Adrenal gland (tissue), 12 donors: ENCODE data around the gene WIPI1. TPM values are rescaled to one million over a fixed set of nuclear protein-coding genes. Genes with fewer than 3 reads are reported as not detected.
A peak's percentile ranks its signal among the peaks of the same experiment; 100 is the strongest.

Experiments
- DNase-seq, 7 donors: peaks; one replicate each; pipeline ENCODE4 v3.0.0-alpha.2; 2019 to 2020
- H3K27ac ChIP-seq, 5 donors: fragments of 200-600 bp; sonication (generic) in 4 of 5; 1 replicate in 3 of 5; 2 replicates in 2 of 5; pipeline versions ENCODE4 v1.5.1 to v1.8.0; 2016 to 2020; ENCODE audit warnings: mild to moderate bottlenecking in 1 of 5
- H3K27me3 ChIP-seq: fragments of 200-600 bp; 2 replicates; pipeline ENCODE4 v1.8.0; 2021
- H3K36me3 ChIP-seq, 2 donors: fragments of 200-600 bp; replicated peaks in 1 of 2; 1 replicate in 1 of 2; 2 replicates in 1 of 2; pipeline versions ENCODE4 v1.5.1 to v1.8.0; 2018 to 2022
- H3K4me1 ChIP-seq, 2 donors: fragments of 200-600 bp; replicated peaks in 1 of 2; 1 replicate in 1 of 2; 2 replicates in 1 of 2; pipeline versions ENCODE4 v1.5.1 to v1.8.0; 2018 to 2021
- H3K4me3 ChIP-seq, 4 donors: fragments of 200-600 bp; sonication (generic) in 3 of 4; one replicate each; pipeline ENCODE4 v1.5.1; 2016 to 2018
- H3K9me3 ChIP-seq, 3 donors: fragments of 200-600 bp; sonication (generic) in 1 of 3; replicated peaks in 1 of 3; 1 replicate in 2 of 3; 2 replicates in 1 of 3; pipeline versions ENCODE4 v1.5.1 to v1.8.0; 2016 to 2021
- CTCF ChIP-seq, 6 experiments: fragments of 450-650 bp in 4 of 6; fragments of 200-600 bp in 2 of 6; sonication (generic) in 1 of 6; IDR thresholded peaks; 1 replicate in 5 of 6; 2 replicates in 1 of 6; pipeline versions ENCODE4 v1.5.1 to v1.8.0; 2016 to 2021; ENCODE audit warnings: antibody characterized with exemption in 6 of 6, mild to moderate bottlenecking in 2 of 6, moderate library complexity in 1 of 6
- POLR2A ChIP-seq, 2 donors: fragments of 450-650 bp; IDR thresholded peaks; one replicate each; pipeline ENCODE4 v1.6.1; 2017; ENCODE audit warnings: antibody characterized with exemption in 2 of 2, mild to moderate bottlenecking in 2 of 2, moderate library complexity in 1 of 2
- WGBS, 4 donors: extraction: QIAGEN DNeasy Blood & Tissue Kit in 2 of 4; methylation state at CpG; one replicate each; pipeline versions ENCODE4 v1.1.5 to v1.1.7; 2013 to 2017; 5-methylcytosine and 5-hydroxymethylcytosine counted together
- intact Hi-C, 2 donors: fragments of 100-400 bp; cut with DNase I; formaldehyde crosslinking; loops; one replicate each; pipeline versions ENCODE4 v1.14.1 to v1.15.0; 2022 to 2023
- polyA plus RNA-seq, 3 donors: library from polyadenylated mRNA; stranded (reverse); fragments of 200-250 nt in 2 of 3; fragments of 350-450 nt in 1 of 3; fragmentation: Illumina TruSeq in 1 of 3; extraction: RNeasy Lipid Tissue Mini Kit (QIAGEN cat#74804) in 1 of 3; gene quantifications; one replicate each; pipeline ENCODE4 v1.2.3, GENCODE V29; 2013 to 2014
- total RNA-seq, 9 donors: library from RNA; depleted of rRNA in 4 of 9; stranded (reverse); fragments of >200 nt in 4 of 9; fragments of 120-200 nt in 1 of 9; fragmentation: NEBNext Ultra II Directional in 1 of 9; extraction: Animal tissue kit (Norgen Biotek cat#: 25700) in 1 of 9; gene quantifications; one replicate each; pipeline versions ENCODE4 v1.1.0 to v1.2.4, GENCODE V29; 2013 to 2023
- donor health status: healthy with polysubstance abuse.
- donor health status: Bipolar disorder and iron deficiency.
- donor health status: DM: yes; HTN: yes; CAD: no.
- donor health status: DM: no; HTN: no; CAD: no.
- donor health status: DM: no; HTN: no; CAD: no.
- donor health status: DM: yes; HTN: yes; CAD: no.

Gene WIPI1
- total and polyA plus RNA-seq, 12 donors, result 19.3 to 148 (median 39.7) TPM

- Histone ChIP-seq H3K4me1 (peaks cover 0 to 2% of the 10 kb centered on the region in 2 donors), H3K4me3 (no peak overlapping the region), H3K9me3 (no peaks in the 10 kb centered on the region), H3K27me3 (no peaks in the 10 kb centered on the region), H3K27ac (no peak overlapping the region), H3K36me3 (peaks cover 0 to 93% of the 10 kb centered on the region in 2 donors)
- intact Hi-C loops, result loop anchor here in 1 of 2 donors (10.0 kb wide), 1 partner anchor 166 kb away; no protein-coding TSS in a partner anchor
- peak in 2 of 7 donors; percentile 11 to 34 for DNase-seq
- WGBS, 4 donors, result 81 to 90% (median 87%) methylated on average over 13 of the region's 13 CpGs
- TF ChIP-seq CTCF (IDR thresholded peaks at IDR 0.05) (no peak), POLR2A (IDR thresholded peaks at IDR 0.05) (no peak)
Measured at GRCh38 chr17:68431045-68431608, 26.2 kb downstream of the WIPI1 start.

- intact Hi-C loops, result loop anchor here in 1 of 2 donors (10.0 kb wide), 1 partner anchor 165 kb away; no protein-coding TSS in a partner anchor
- 91 to 95% (median 93%) methylated on average over 4 to 11 of the region's 11 CpGs for WGBS, 4 donors
- H3K27ac ChIP-seq, result no peak overlapping the region
Measured at GRCh38 chr17:68429881-68430280, 27.4 kb downstream of the WIPI1 start.

GRCh38 chr17:68428498-68429172 is 28.7 kb downstream of the WIPI1 start:
- intact Hi-C loops, result no loop called here
- no peak for TF ChIP-seq POLR2A (IDR thresholded peaks at IDR 0.05)
- no peak for TF ChIP-seq CTCF (IDR thresholded peaks at IDR 0.05)
- Histone ChIP-seq H3K27me3 (no peaks in the 10 kb centered on the region), H3K9me3 (no peaks in the 10 kb centered on the region), H3K27ac (no peak overlapping the region), H3K36me3 (peaks cover 0 to 89% of the 10 kb centered on the region in 2 donors), H3K4me3 (no peak overlapping the region), H3K4me1 (no peaks in the 10 kb centered on the region)
- 90 to 93% (median 92%) methylated on average over 5 to 14 of the region's 14 CpGs for WGBS, 4 donors
- no peak for DNase-seq

More at GRCh38 chr17:68429881-68430280, 27.4 kb downstream of the WIPI1 start:
- Histone ChIP-seq H3K4me3 (no peak overlapping the region), H3K36me3 (peaks cover 0 to 88% of the 10 kb centered on the region in 2 donors), H3K9me3 (no peaks in the 10 kb centered on the region), H3K27me3 (no peaks in the 10 kb centered on the region), H3K4me1 (no peaks in the 10 kb centered on the region)
- TF ChIP-seq POLR2A (IDR thresholded peaks at IDR 0.05) (no peak), CTCF (IDR thresholded peaks at IDR 0.05) (no peak)
- DNase-seq, result peak in 1 of 7 donors; percentile 41

GRCh38 chr17:68427575-68427974 is 29.7 kb downstream of the WIPI1 start:
- Histone ChIP-seq H3K27ac (no peak overlapping the region), H3K27me3 (no peaks in the 10 kb centered on the region), H3K4me1 (no peaks in the 10 kb centered on the region), H3K4me3 (no peak overlapping the region), H3K9me3 (no peaks in the 10 kb centered on the region), H3K36me3 (peaks cover 0 to 83% of the 10 kb centered on the region in 2 donors)
- 92 to 98% (median 94%) methylated on average over 7 of the region's 7 CpGs for WGBS, 4 donors
- intact Hi-C loops, result no loop called here
- DNase-seq, result peak in 1 of 7 donors; percentile 42
- TF ChIP-seq CTCF (IDR thresholded peaks at IDR 0.05) (no peak), POLR2A (IDR thresholded peaks at IDR 0.05) (no peak)
